ENCODE results near the gene RAB26. TPM values are rescaled to one million over a fixed set of nuclear protein-coding genes. Genes with fewer than 3 reads are reported as not detected.

The RAB26 gene
- total RNA-seq, 1 experiment from 2014 or later = 10.8 TPM

DNA sequence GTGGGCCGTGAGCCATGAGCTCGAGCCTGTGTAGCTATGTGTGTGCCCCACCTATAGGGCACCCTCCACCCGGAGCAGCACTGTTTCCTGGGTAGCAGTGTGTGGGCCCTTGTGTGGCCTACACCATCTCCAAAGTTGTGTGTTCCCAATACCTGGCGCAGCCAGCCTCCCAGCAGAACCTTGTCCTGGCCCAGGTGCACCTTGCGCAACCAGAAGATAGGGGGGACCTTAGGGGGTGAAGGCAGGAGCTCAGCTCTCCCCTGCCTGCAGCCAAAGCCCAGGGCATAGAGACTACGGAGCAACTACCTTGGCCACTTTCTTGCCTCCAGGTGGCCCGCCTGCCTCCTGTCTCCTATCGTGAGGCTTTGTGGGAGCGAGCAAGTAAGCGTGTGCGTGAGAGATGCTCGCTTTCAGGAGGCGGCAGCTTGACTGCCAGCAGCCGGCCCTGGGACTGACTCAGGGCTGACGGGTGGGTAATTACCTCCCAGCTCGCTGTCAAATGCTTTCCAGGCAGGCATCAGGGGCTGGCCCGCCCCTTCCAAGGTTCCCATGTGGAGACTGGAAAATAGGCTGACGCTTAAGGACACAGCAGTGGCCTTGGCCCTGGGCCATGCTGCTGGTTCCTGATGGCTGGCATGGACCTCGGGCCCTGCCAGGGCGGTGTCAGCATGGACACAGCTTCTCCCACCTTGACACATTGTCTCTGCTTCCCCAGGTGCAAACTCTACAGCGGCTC, 26.1 kb downstream of the RAB26 start:
- CTCF ChIA-PET = interaction anchor here (0.6 kb wide), 1 partner anchor 333 kb away, joined by 5 read pairs; no protein-coding TSS in a partner anchor
- TF ChIP-seq, protein P1, sequence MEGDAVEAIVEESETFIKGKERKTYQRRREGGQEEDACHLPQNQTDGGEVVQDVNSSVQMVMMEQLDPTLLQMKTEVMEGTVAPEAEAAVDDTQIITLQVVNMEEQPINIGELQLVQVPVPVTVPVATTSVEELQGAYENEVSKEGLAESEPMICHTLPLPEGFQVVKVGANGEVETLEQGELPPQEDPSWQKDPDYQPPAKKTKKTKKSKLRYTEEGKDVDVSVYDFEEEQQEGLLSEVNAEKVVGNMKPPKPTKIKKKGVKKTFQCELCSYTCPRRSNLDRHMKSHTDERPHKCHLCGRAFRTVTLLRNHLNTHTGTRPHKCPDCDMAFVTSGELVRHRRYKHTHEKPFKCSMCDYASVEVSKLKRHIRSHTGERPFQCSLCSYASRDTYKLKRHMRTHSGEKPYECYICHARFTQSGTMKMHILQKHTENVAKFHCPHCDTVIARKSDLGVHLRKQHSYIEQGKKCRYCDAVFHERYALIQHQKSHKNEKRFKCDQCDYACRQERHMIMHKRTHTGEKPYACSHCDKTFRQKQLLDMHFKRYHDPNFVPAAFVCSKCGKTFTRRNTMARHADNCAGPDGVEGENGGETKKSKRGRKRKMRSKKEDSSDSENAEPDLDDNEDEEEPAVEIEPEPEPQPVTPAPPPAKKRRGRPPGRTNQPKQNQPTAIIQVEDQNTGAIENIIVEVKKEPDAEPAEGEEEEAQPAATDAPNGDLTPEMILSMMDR (IDR thresholded peaks at IDR 0.05; ENCODE audit: unreplicated experiment) = no peak
- H3K27ac Mint-ChIP-seq (ENCODE audit: unreplicated experiment) = no peak overlapping the region
- H3K27me3 Mint-ChIP-seq (ENCODE audit: unreplicated experiment) = no peaks in the 10 kb centered on the region
- no peaks in the 10 kb centered on the region for H3K9me3 Mint-ChIP-seq (ENCODE audit: low read depth, unreplicated experiment)
- H3K4me3 Mint-ChIP-seq (ENCODE audit: low read depth, unreplicated experiment) = no peak overlapping the region
- H3K4me1 Mint-ChIP-seq (ENCODE audit: low read depth, unreplicated experiment) = no peaks in the 10 kb centered on the region
- intact Hi-C loops (cut with micrococcal nuclease; ENCODE audit: unreplicated experiment) = no loop called here
- DNase-seq = no peak
- H3K36me3 Mint-ChIP-seq (ENCODE audit: insufficient read depth, unreplicated experiment) = peaks cover 77% of the 10 kb centered on the region
- BruUV-seq (replicated peaks) = no TSS peak

DNA sequence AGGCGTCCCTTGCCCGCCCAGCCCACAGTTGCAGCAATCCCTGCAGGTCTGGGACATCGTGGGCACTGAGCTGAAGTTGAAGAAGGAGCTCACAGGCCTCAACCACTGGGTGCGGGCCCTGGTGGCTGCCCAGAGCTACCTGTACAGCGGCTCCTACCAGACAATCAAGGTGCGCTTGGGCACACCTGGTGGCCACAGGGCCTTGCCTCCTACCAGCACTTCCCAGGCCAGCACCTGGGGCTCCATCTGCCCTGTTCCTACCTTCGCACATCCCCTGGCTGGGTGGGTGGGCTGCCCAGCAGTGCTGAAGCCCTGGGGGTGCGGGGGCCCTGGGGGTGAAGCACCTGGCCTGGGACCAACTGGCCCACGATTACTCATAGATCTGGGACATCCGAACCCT, 27.0 kb downstream of the RAB26 start:
- no TSS peak for BruUV-seq (replicated peaks)
- no peaks in the 10 kb centered on the region for H3K9me3 Mint-ChIP-seq (ENCODE audit: low read depth, unreplicated experiment)
- no peaks in the 10 kb centered on the region for H3K4me1 Mint-ChIP-seq (ENCODE audit: low read depth, unreplicated experiment)
- TF ChIP-seq, protein P1 (IDR thresholded peaks at IDR 0.05; ENCODE audit: unreplicated experiment) = no peak
- no peak for DNase-seq
- CTCF ChIA-PET = no interaction called here
- intact Hi-C loops (cut with micrococcal nuclease; ENCODE audit: unreplicated experiment) = no loop called here
- H3K27ac Mint-ChIP-seq (ENCODE audit: unreplicated experiment) = no peak overlapping the region
- H3K4me3 Mint-ChIP-seq (ENCODE audit: low read depth, unreplicated experiment) = no peak overlapping the region
- H3K36me3 Mint-ChIP-seq (ENCODE audit: insufficient read depth, unreplicated experiment) = peaks cover 72% of the 10 kb centered on the region
- H3K27me3 Mint-ChIP-seq (ENCODE audit: unreplicated experiment) = no peaks in the 10 kb centered on the region

DNA sequence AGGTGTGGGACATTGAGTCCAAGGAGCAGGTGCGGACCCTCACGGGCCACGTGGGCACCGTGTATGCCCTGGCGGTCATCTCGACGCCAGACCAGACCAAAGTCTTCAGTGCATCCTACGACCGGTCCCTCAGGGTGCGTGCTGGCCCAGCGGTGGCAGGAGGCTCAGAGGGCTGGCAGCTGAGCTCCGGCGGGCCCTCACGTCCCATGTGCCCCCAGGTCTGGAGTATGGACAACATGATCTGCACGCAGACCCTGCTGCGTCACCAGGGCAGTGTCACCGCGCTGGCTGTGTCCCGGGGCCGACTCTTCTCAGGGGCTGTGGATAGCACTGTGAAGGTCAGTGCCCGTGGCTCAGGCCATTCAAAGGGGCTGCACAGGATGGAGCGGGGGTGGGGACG, 27.6 kb downstream of the RAB26 start:
- no peaks in the 10 kb centered on the region for H3K9me3 Mint-ChIP-seq (ENCODE audit: low read depth, unreplicated experiment)
- intact Hi-C loops (cut with micrococcal nuclease; ENCODE audit: unreplicated experiment) = no loop called here
- no peaks in the 10 kb centered on the region for H3K4me1 Mint-ChIP-seq (ENCODE audit: low read depth, unreplicated experiment)
- DNase-seq = no peak
- no peak overlapping the region for H3K4me3 Mint-ChIP-seq (ENCODE audit: low read depth, unreplicated experiment)
- no peak overlapping the region for H3K27ac Mint-ChIP-seq (ENCODE audit: unreplicated experiment)
- CTCF ChIA-PET = no interaction called here
- TF ChIP-seq, protein P1 (IDR thresholded peaks at IDR 0.05; ENCODE audit: unreplicated experiment) = no peak
- peaks cover 68% of the 10 kb centered on the region for H3K36me3 Mint-ChIP-seq (ENCODE audit: insufficient read depth, unreplicated experiment)
- H3K27me3 Mint-ChIP-seq (ENCODE audit: unreplicated experiment) = no peaks in the 10 kb centered on the region
- no TSS peak for BruUV-seq (replicated peaks)

DNA sequence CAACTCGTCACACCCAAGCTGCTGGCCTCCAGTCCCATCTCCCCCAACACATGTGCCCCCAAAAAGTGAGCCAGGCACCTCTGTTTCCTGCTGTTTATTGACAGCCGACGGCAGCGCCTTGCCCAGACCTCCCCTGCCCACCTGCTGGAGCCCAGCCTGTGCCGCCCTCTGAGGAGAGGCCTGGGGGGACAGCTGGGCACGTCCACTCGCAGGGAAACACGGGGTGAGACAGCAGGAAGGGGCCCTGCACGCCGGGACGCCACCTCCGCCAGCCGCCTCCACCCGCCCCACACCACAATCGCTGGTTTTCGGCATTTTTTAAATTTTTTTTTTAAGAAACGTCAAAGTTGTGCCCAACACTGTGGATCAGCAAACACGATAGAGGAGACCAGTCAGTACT, 28.7 kb downstream of the RAB26 start:
- Mint-ChIP-seq H3K4me1 (ENCODE audit: low read depth, unreplicated experiment) (no peaks in the 10 kb centered on the region), H3K4me3 (ENCODE audit: low read depth, unreplicated experiment) (no peak overlapping the region), H3K27ac (ENCODE audit: unreplicated experiment) (no peak overlapping the region), H3K36me3 (ENCODE audit: insufficient read depth, unreplicated experiment) (peaks cover 69% of the 10 kb centered on the region), H3K27me3 (ENCODE audit: unreplicated experiment) (no peaks in the 10 kb centered on the region), H3K9me3 (ENCODE audit: low read depth, unreplicated experiment) (no peaks in the 10 kb centered on the region)
- CTCF ChIA-PET = interaction anchor here (0.7 to 0.9 kb wide), 2 partner anchors 14 to 1080 kb away, joined by 3 to 6 read pairs; no protein-coding TSS in a partner anchor
- TF ChIP-seq, protein P1 (IDR thresholded peaks at IDR 0.05; ENCODE audit: unreplicated experiment) = no peak
- BruUV-seq (replicated peaks) = no TSS peak
- intact Hi-C loops (cut with micrococcal nuclease; ENCODE audit: unreplicated experiment) = no loop called here
- DNase-seq = no peak

All from Calu3 (cell line).